GM12878 (cell line): ENCODE data around the gene MBD5. TPM values are rescaled to one million over a fixed set of nuclear protein-coding genes. Genes with fewer than 3 reads are reported as not detected.

Experiments used
- ATAC-seq: fragments of 200-7000 bp; cut with Tn5 transposase; 3 replicates; pipeline ENCODE4 v1.9.1; 2020; ENCODE audit warnings: mild to moderate bottlenecking, moderate library complexity
- BruUV-seq: library from RNA; stranded (reverse); fragments of 400-500 nt; replicated peaks from 2 replicates; lab custom pipeline; 2021; lab: Mats Ljungman, UMichigan
- CTCF ChIA-PET: fragments of 300-600 bp; sonication (Branson Sonifier 250); formaldehyde crosslinking; extraction: SDS; loops from one replicate; lab custom pipeline; 2021; ENCODE audit warnings: inconsistent platforms; lab: Yijun Ruan, JAX
- POLR2A ChIA-PET: fragments of 350-600 bp; formaldehyde crosslinking; extraction: SDS; loops from one replicate; lab custom pipeline; 2021; ENCODE audit warnings: inconsistent platforms; lab: Charles Lee
- RAD21 ChIA-PET: fragments of 300-600 bp; sonication (Branson Sonifier 250); formaldehyde crosslinking; loops from one replicate; lab custom pipeline; 2023; ENCODE audit warnings: antibody characterized with exemption; ENCODE audit not compliant: unreplicated experiment; lab: Charles Lee
- SMC1A ChIA-PET: fragments of 300-600 bp; sonication (Branson Sonifier 250); formaldehyde crosslinking; loops from one replicate; lab custom pipeline; 2023; ENCODE audit not compliant: unreplicated experiment, uncharacterized antibody; lab: Charles Lee
- DNase-seq: peaks from one replicate; pipeline ENCODE4 v3.0.0-alpha.2; 2011; ENCODE audit warnings: low read depth, low spot score
- FAIRE-seq: peaks from 3 replicates; lab custom pipeline; 2011; peaks lifted over from hg19 to GRCh38; lab: Jason Lieb, UNC
- H2AFZ ChIP-seq: 2 replicates; pipeline ENCODE4 v1.6.0; 2011; ENCODE audit warnings: low read depth, low read length, control low read depth; ENCODE audit not compliant: control insufficient read depth
- H3K27ac ChIP-seq: 2 replicates; pipeline ENCODE4 v1.5.1; 2011; ENCODE audit warnings: control low read depth; ENCODE audit not compliant: control insufficient read depth, insufficient read depth
- H3K27me3 ChIP-seq, 2 experiments: replicated peaks in 1 of 2; 2 replicates each; pipeline versions ENCODE4 v1.6.0 to v1.6.1; 2011; ENCODE audit warnings: low read length in 1 of 2; ENCODE audit not compliant: control insufficient read depth in 2 of 2, insufficient read depth in 2 of 2
- H3K36me3 ChIP-seq, 2 experiments: 2 replicates each; pipeline ENCODE4 v1.5.1; 2011; ENCODE audit warnings: low read length in 1 of 2; ENCODE audit not compliant: control insufficient read depth in 2 of 2, insufficient read depth in 2 of 2
- H3K4me1 ChIP-seq: 2 replicates; pipeline ENCODE4 v1.6.1; 2011; ENCODE audit warnings: mild to moderate bottlenecking, low read length, moderate library complexity, mixed read lengths; ENCODE audit not compliant: control insufficient read depth, insufficient read depth
- H3K4me2 ChIP-seq: 2 replicates; pipeline ENCODE4 v1.6.0; 2011; ENCODE audit warnings: control low read depth; ENCODE audit not compliant: control insufficient read depth, insufficient read depth
- H3K4me3 ChIP-seq: fragments of 200-600 bp; sonication (generic); 2 replicates; pipeline ENCODE4 v1.5.1; 2016
- H3K79me2 ChIP-seq: 2 replicates; pipeline ENCODE4 v1.6.0; 2011; ENCODE audit warnings: low read length; ENCODE audit not compliant: control insufficient read depth, insufficient read depth
- H3K9ac ChIP-seq: 2 replicates; pipeline ENCODE4 v1.8.0; 2011; ENCODE audit warnings: low read length, control low read depth, mixed read lengths; ENCODE audit not compliant: control insufficient read depth, insufficient read depth
- H3K9me3 ChIP-seq: replicated peaks from 3 replicates; pipeline ENCODE4 v1.5.1; 2011; ENCODE audit warnings: mild to moderate bottlenecking, low read length; ENCODE audit not compliant: control insufficient read depth, insufficient read depth
- H4K20me1 ChIP-seq: 2 replicates; pipeline ENCODE4 v1.6.0; 2011; ENCODE audit not compliant: control insufficient read depth, insufficient read depth
- BMI1 ChIP-seq: fragments of 450-650 bp; IDR thresholded peaks from 2 replicates; pipeline ENCODE4 v1.6.1; 2016; ENCODE audit warnings: mild to moderate bottlenecking, moderate library complexity, borderline replicate concordance
- BRCA1 ChIP-seq: IDR thresholded peaks from 2 replicates; pipeline ENCODE4 v1.6.1; 2011; ENCODE audit warnings: low read depth, low read length, improper control_type of control experiment
- CHD2 ChIP-seq: IDR thresholded peaks from 2 replicates; pipeline ENCODE4 v1.6.1; 2011; ENCODE audit warnings: low read depth, low read length, improper control_type of control experiment, borderline replicate concordance
- ETV6 ChIP-seq, 2 experiments: fragments of 450-650 bp in 1 of 2; IDR thresholded peaks in 1 of 2; conservative IDR thresholded peaks in 1 of 2; 2 replicates each; pipeline ENCODE4 v1.6.1; 2014; ENCODE audit warnings: antibody characterized with exemption in 1 of 2, borderline replicate concordance in 1 of 2, low read depth in 1 of 2, mild to moderate bottlenecking in 1 of 2, moderate library complexity in 1 of 2
- IKZF1 ChIP-seq: fragments of 450-650 bp; conservative IDR thresholded peaks from 2 replicates; pipeline ENCODE4 v1.6.1; 2017; ENCODE audit warnings: antibody characterized with exemption, mild to moderate bottlenecking
- NFYB ChIP-seq: IDR thresholded peaks from 2 replicates; pipeline ENCODE4 v1.6.1; 2011; ENCODE audit warnings: low read depth, mild to moderate bottlenecking, low read length, improper control_type of control experiment, moderate library complexity; ENCODE audit not compliant: insufficient read depth
- POLR2AphosphoS2 ChIP-seq: IDR thresholded peaks from 2 replicates; pipeline ENCODE4 v1.6.1; 2011; ENCODE audit warnings: low read depth, mild to moderate bottlenecking, low read length, improper control_type of control experiment, moderate library complexity
- SREBF2 ChIP-seq: IDR thresholded peaks from 2 replicates; pipeline ENCODE4 v1.6.1; 2012; ENCODE audit warnings: mild to moderate bottlenecking, low read length
- ZNF207 ChIP-seq: fragments of 450-650 bp; IDR thresholded peaks from 2 replicates; pipeline ENCODE4 v1.6.1; 2014; ENCODE audit warnings: antibody characterized with exemption, mild to moderate bottlenecking, borderline replicate concordance
- WGBS: methylation state at CpG from one replicate; pipeline ENCODE4 v1.1.6; 2016; ENCODE audit warnings: low lambda C conversion rate; ENCODE audit not compliant: insufficient replicate concordance, insufficient coverage; ENCODE audit errors: missing lambda C conversion rate; 5-methylcytosine and 5-hydroxymethylcytosine counted together
- in situ Hi-C: fragments of 300-500 bp; cut with MboI; formaldehyde crosslinking; loops from 9 replicates; pipeline ENCODE4 v1.14.3; 2018; ENCODE audit warnings: mixed read lengths
- intact Hi-C: fragments of 100-400 bp; cut with micrococcal nuclease; formaldehyde crosslinking; loops from one replicate; pipeline ENCODE4 v1.14.2; 2022; ENCODE audit not compliant: unreplicated experiment
- polyA plus RNA-seq, 11 experiments: library from polyadenylated mRNA; depleted of rRNA in 4 of 11; unstranded in 6 of 11; stranded (reverse) in 5 of 11; fragments of >200 nt; fragmentation: Nextera tagmentation in 4 of 11; fragmentation: Illumina TruSeq in 1 of 11; extraction: Ambion mirVana in 4 of 11; extraction: Trizol in 1 of 11; gene quantifications; 1 replicate in 1 of 11; 2 replicates in 10 of 11; pipeline versions ENCODE4 v1.2.1 to v1.2.3, GENCODE V29; 2011 to 2016; ENCODE audit warnings: inconsistent platforms in 2 of 11, missing spikeins in 2 of 11, low read depth in 1 of 11
- total RNA-seq, 4 experiments: library from RNA; depleted of rRNA in 3 of 4; stranded (reverse); fragments of >200 nt in 3 of 4; fragmentation: Illumina TruSeq in 1 of 4; extraction: Trizol in 1 of 4; gene quantifications; 2 replicates each; pipeline versions ENCODE4 v1.2.1 to v1.2.3, GENCODE V29; 2013 to 2021
- TF ChIP-seq, protein P1 (sequence below): fragments of 450-650 bp; formaldehyde crosslinking; IDR thresholded peaks from 2 replicates; pipeline ENCODE4 v1.4.0; 2022; ENCODE audit warnings: mild to moderate bottlenecking, moderate library complexity
- TF ChIP-seq, protein P2 (sequence below): fragments of 450-650 bp; IDR thresholded peaks from 2 replicates; pipeline ENCODE4 v1.6.1; 2016; ENCODE audit warnings: mild to moderate bottlenecking

MBD5 gene
- total and polyA plus RNA-seq, 10 of the 15 experiments (the other 5 are each of a cell fraction or from before 2014, with no cell fraction given) = 7.4 to 58.0 (median 21.2) TPM

DNA sequence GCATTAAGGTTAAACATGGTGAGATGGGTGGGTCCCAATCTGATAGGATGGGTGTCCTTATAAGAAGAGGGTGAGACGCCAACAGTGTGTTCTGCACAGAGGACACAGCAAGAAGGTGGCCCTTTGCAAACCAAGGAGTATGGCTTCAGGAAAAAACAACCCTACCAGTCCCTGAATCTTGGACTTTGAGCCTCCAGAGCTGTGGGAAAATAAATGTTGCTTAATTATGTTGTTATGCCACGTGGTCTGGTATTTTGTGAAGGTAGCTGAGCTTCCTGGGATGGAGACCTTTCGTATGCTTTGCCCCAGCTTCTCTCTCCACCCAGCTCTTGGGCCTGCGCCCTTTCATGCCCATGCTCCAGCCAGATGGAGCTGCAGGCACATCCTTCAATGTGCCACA, 509.5 kb downstream of the MBD5 start:
- peaks cover 7% of the 10 kb centered on the region for H3K4me1 ChIP-seq
- CTCF ChIA-PET = no interaction called here

More for the DNA sequence above, 509.5 kb downstream of the MBD5 start:
- Histone ChIP-seq H3K79me2 (no peaks in the 10 kb centered on the region), H2AFZ (no peak overlapping the region), H3K4me2 (no peak overlapping the region), H3K36me3 (no peaks in the 10 kb centered on the region), H3K27ac (no peak overlapping the region), H3K9ac (no peak overlapping the region), H4K20me1 (no peaks in the 10 kb centered on the region), H3K27me3 (no peaks in the 10 kb centered on the region), H3K9me3 (no peaks in the 10 kb centered on the region), H3K4me3 (no peak overlapping the region)
- SMC1A ChIA-PET = interaction anchor here (2.3 kb wide), 1 partner anchor 9 kb away, joined by 5 read pairs; no protein-coding TSS in a partner anchor
- RAD21 ChIA-PET = no interaction called here
- in situ Hi-C loops (no loop called here), intact Hi-C loops (no loop called here)
- POLR2A ChIA-PET = no interaction called here
- no peak for ATAC-seq
- 40% methylated on average over 4 of the region's 4 CpGs for WGBS
- FAIRE-seq = no peak
- BruUV-seq = no TSS peak
- no peak for DNase-seq
- TF ChIP-seq SREBF2 (no peak), CHD2 (no peak), BRCA1 (no peak), POLR2AphosphoS2 (no peak), IKZF1 (no peak), ZNF207 (no peak), NFYB (no peak), ETV6 (conservative IDR thresholded peaks at IDR 0.05 in 1 of 2, IDR thresholded peaks at IDR 0.05 in 1 of 2; ENCODE audit: borderline replicate concordance in 1 of 2, low read depth in 1 of 2) (no peak), BMI1 (no peak)
- TF ChIP-seq, protein P1, sequence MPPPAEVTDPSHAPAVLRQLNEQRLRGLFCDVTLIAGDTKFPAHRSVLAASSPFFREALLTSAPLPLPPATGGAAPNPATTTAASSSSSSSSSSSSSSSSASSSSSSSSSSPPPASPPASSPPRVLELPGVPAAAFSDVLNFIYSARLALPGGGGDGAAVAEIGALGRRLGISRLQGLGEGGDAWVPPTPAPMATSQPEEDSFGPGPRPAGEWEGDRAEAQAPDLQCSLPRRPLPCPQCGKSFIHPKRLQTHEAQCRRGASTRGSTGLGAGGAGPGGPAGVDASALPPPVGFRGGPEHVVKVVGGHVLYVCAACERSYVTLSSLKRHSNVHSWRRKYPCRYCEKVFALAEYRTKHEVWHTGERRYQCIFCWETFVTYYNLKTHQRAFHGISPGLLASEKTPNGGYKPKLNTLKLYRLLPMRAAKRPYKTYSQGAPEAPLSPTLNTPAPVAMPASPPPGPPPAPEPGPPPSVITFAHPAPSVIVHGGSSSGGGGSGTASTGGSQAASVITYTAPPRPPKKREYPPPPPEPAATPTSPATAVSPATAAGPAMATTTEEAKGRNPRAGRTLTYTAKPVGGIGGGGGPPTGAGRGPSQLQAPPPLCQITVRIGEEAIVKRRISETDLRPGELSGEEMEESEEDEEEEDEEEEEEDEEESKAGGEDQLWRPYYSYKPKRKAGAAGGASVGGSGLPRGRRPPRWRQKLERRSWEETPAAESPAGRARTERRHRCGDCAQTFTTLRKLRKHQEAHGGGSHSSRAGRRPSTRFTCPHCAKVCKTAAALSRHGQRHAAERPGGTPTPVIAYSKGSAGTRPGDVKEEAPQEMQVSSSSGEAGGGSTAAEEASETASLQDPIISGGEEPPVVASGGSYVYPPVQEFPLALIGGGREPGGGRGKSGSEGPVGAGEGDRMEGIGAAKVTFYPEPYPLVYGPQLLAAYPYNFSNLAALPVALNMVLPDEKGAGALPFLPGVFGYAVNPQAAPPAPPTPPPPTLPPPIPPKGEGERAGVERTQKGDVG = no peak
- TF ChIP-seq, protein P2, sequence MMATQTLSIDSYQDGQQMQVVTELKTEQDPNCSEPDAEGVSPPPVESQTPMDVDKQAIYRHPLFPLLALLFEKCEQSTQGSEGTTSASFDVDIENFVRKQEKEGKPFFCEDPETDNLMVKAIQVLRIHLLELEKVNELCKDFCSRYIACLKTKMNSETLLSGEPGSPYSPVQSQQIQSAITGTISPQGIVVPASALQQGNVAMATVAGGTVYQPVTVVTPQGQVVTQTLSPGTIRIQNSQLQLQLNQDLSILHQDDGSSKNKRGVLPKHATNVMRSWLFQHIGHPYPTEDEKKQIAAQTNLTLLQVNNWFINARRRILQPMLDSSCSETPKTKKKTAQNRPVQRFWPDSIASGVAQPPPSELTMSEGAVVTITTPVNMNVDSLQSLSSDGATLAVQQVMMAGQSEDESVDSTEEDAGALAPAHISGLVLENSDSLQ = no peak
